ENCODE results near the gene SMPDL3A. TPM values are rescaled to one million over a fixed set of nuclear protein-coding genes. Genes with fewer than 3 reads are reported as not detected.
A peak's percentile ranks its signal among the peaks of the same experiment; 100 is the strongest.

Gene SMPDL3A
- polyA plus RNA-seq, 2 of the 4 experiments (the other 2 are of a cell fraction): 2.0 to 3.3 TPM

- ATAC-seq: no peak; a peak in 1 of 6 replicates
- Histone ChIP-seq H3K4me1 (peaks cover 14% of the 10 kb centered on the region; the same call in 1 of the 3 replicates), H3K9me3 (no peaks in the 10 kb centered on the region), H3K4me2 (peak overlapping the region; percentile 82), H3K27ac (peak overlapping the region; percentile 85 to 95), H3K4me3 (peak overlapping the region; percentile 51)
- WGBS (ENCODE audit: missing lambda C conversion rate): 28% methylated on average over 10 of the region's 10 CpGs
- POLR2A ChIA-PET: interaction anchor here (1.4 to 1.7 kb wide), 2 partner anchors 10 to 92 kb away, joined by 4 to 17 read pairs; no protein-coding TSS in a partner anchor
- no peak for DNase-seq (ENCODE audit: low read depth in 1 of 2, low spot score in 1 of 2)
- FAIRE-seq: no peak
- CTCF ChIA-PET: interaction anchor here (1.0 to 3.1 kb wide), 13 partner anchors 9 to 351 kb away, joined by 3 to 17 read pairs (median 5); no protein-coding TSS in a partner anchor
- TF ChIP-seq EHF (CRISPR knock-in tag; IDR thresholded peaks at IDR 0.05) (no peak), EP300 (IDR thresholded peaks at IDR 0.05) (no peak), HEYL (CRISPR knock-in tag; IDR thresholded peaks at IDR 0.05) (no peak)
Observed at GRCh38 chr6:122788663-122789181, 336 bp upstream of the SMPDL3A start.

- no peak for DNase-seq (ENCODE audit: low read depth in 1 of 2, low spot score in 1 of 2)
- 22% methylated on average over 9 of the region's 14 CpGs for WGBS (ENCODE audit: missing lambda C conversion rate)
- POLR2A ChIA-PET: interaction anchor here (0.8 to 1.7 kb wide), 4 partner anchors 8 to 94 kb away, joined by 3 to 17 read pairs (median 4); no protein-coding TSS in a partner anchor
Observed at GRCh38 chr6:122790028-122790422, 967 bp downstream of the SMPDL3A start.

GRCh38 chr6:122790423-122791309, 1.6 kb downstream of the SMPDL3A start:
- Histone ChIP-seq H3K27ac (peak overlapping the region; percentile 85 to 95; a peak in 5 of 6 replicates), H3K4me1 (peaks cover 14% of the 10 kb centered on the region; the same call in 1 of the 3 replicates), H3K4me3 (peak overlapping the region; percentile 51), H3K4me2 (peak overlapping the region; percentile 82), H3K9me3 (no peaks in the 10 kb centered on the region)
- TF ChIP-seq, protein P1, sequence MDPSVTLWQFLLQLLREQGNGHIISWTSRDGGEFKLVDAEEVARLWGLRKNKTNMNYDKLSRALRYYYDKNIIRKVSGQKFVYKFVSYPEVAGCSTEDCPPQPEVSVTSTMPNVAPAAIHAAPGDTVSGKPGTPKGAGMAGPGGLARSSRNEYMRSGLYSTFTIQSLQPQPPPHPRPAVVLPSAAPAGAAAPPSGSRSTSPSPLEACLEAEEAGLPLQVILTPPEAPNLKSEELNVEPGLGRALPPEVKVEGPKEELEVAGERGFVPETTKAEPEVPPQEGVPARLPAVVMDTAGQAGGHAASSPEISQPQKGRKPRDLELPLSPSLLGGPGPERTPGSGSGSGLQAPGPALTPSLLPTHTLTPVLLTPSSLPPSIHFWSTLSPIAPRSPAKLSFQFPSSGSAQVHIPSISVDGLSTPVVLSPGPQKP (IDR thresholded peaks at IDR 0.05; ENCODE audit: low read depth, low read length): no peak
- TF ChIP-seq MAFK (IDR thresholded peaks at IDR 0.05; ENCODE audit: partially characterized antibody) (peak; percentile 12), MAZ (IDR thresholded peaks at IDR 0.05; ENCODE audit: borderline replicate concordance, low read depth, low read length) (no peak), ZC3H11A (IDR thresholded peaks at IDR 0.05) (no peak), RNF2 (IDR thresholded peaks at IDR 0.05; ENCODE audit: borderline replicate concordance, low read depth) (no peak), MYC (IDR thresholded peaks at IDR 0.05; ENCODE audit: borderline replicate concordance, low read length) (no peak)
- FAIRE-seq: no peak
- DNase-seq (ENCODE audit: low read depth in 1 of 2, low spot score in 1 of 2): no peak
- CTCF ChIA-PET: interaction anchor here (2.2 to 3.1 kb wide), 2 partner anchors 7 to 45 kb away, joined by 9 to 17 read pairs; no protein-coding TSS in a partner anchor
- WGBS (ENCODE audit: missing lambda C conversion rate): 80% methylated on average over 14 of the region's 14 CpGs
- no peak for ATAC-seq
- POLR2A ChIA-PET: no interaction called here

More at GRCh38 chr6:122790028-122790422, 967 bp downstream of the SMPDL3A start:
- ATAC-seq (no peak; a peak in 3 of 6 replicates), FAIRE-seq (no peak)
- peak overlapping the region; percentile 51 for H3K4me3 ChIP-seq
- CTCF ChIA-PET: interaction anchor here (1.1 to 3.1 kb wide), 11 partner anchors 8 to 352 kb away, joined by 3 to 17 read pairs (median 8); no protein-coding TSS in a partner anchor
- peak overlapping the region; percentile 82 for H3K4me2 ChIP-seq
- TF ChIP-seq KDM1A (IDR thresholded peaks at IDR 0.05; ENCODE audit: low read depth) (no peak), ZNF302 (CRISPR knock-in tag; IDR thresholded peaks at IDR 0.05) (no peak), RARB (CRISPR knock-in tag; IDR thresholded peaks at IDR 0.05) (no peak), NPAS2 (CRISPR knock-in tag; IDR thresholded peaks at IDR 0.05; ENCODE audit: borderline replicate concordance) (no peak), SMC3 (IDR thresholded peaks at IDR 0.05) (no peak), JUNB (IDR thresholded peaks at IDR 0.05) (no peak), TFCP2L1 (CRISPR knock-in tag; IDR thresholded peaks at IDR 0.05) (no peak), CBX8 (IDR thresholded peaks at IDR 0.05) (no peak), NR3C1 (IDR thresholded peaks at IDR 0.05) (no peak), PHF8 (IDR thresholded peaks at IDR 0.05; ENCODE audit: borderline replicate concordance, low read depth) (no peak), CEBPB (IDR thresholded peaks at IDR 0.05) (no peak)
- TF ChIP-seq, protein P2, sequence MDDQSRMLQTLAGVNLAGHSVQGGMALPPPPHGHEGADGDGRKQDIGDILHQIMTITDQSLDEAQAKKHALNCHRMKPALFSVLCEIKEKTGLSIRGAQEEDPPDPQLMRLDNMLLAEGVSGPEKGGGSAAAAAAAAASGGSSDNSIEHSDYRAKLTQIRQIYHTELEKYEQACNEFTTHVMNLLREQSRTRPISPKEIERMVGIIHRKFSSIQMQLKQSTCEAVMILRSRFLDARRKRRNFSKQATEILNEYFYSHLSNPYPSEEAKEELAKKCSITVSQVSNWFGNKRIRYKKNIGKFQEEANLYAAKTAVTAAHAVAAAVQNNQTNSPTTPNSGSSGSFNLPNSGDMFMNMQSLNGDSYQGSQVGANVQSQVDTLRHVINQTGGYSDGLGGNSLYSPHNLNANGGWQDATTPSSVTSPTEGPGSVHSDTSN (IDR thresholded peaks at IDR 0.05): no peak
- peak overlapping the region; percentile 85 to 95 for H3K27ac ChIP-seq
- no peaks in the 10 kb centered on the region for H3K9me3 ChIP-seq
- H3K4me1 ChIP-seq: peaks cover 14% of the 10 kb centered on the region; the same call in 1 of the 3 replicates
